GM19452 (cell line): ENCODE results near the gene MRPL55.

Experiments
- ATAC-seq: cut with Tn5 transposase; IDR thresholded peaks from one replicate; pipeline ENCODE4 v1.9.1; 2021; ENCODE audit not compliant: unreplicated experiment

MRPL55 gene

GRCh38 chr1:228088586-228089498 lies 20.3 kb downstream of the MRPL55 start:
- ATAC-seq = no peak

- ATAC-seq = no peak
Observed at GRCh38 chr1:228087771-228088251, 21.3 kb downstream of the MRPL55 start.

GRCh38 chr1:228085287-228085951 lies 23.7 kb downstream of the MRPL55 start:
- ATAC-seq = no peak

- no peak for ATAC-seq
Observed at GRCh38 chr1:228084797-228085196, 24.3 kb downstream of the MRPL55 start.

GRCh38 chr1:228084325-228084724 lies 24.8 kb downstream of the MRPL55 start:
- no peak for ATAC-seq

- ATAC-seq = no peak
Observed at GRCh38 chr1:228083871-228084278, 25.2 kb downstream of the MRPL55 start.

- peak; percentile 11 for ATAC-seq
Observed at GRCh38 chr1:228082918-228083870, 25.9 kb downstream of the MRPL55 start.

GRCh38 chr1:228082214-228082917 lies 26.7 kb downstream of the MRPL55 start, which contains the start of gene ARF1:
TSS of gene ARF1 (plus strand) at chr1:228082708. CDS start at chr1:228097115, 14,407 bp downstream.
- peak; percentile 76 for ATAC-seq

- ATAC-seq = peak; percentile 26
Observed at GRCh38 chr1:228081578-228082213, 27.4 kb downstream of the MRPL55 start.

GRCh38 chr1:228081144-228081543 lies 28.0 kb downstream of the MRPL55 start:
- ATAC-seq = no peak

- no peak for ATAC-seq
Observed at GRCh38 chr1:228079601-228080263, 29.4 kb downstream of the MRPL55 start.

GRCh38 chr1:228079013-228079412 lies 30.1 kb downstream of the MRPL55 start:
- no peak for ATAC-seq

- ATAC-seq = no peak
Observed at GRCh38 chr1:228077565-228078330, 31.4 kb downstream of the MRPL55 start.

GRCh38 chr1:228076796-228077430 lies 32.2 kb downstream of the MRPL55 start:
- ATAC-seq = no peak

- no peak for ATAC-seq
Observed at GRCh38 chr1:228075801-228076271, 33.3 kb downstream of the MRPL55 start.

GRCh38 chr1:228074954-228075730 lies 34.0 kb downstream of the MRPL55 start:
- no peak for ATAC-seq
